Measurements from ENCODE around the gene STRA8. TPM values are rescaled to one million over a fixed set of nuclear protein-coding genes. Genes with fewer than 3 reads are reported as not detected.
A peak's percentile ranks its signal among the peaks of the same experiment; 100 is the strongest.

Gene STRA8, protein sequence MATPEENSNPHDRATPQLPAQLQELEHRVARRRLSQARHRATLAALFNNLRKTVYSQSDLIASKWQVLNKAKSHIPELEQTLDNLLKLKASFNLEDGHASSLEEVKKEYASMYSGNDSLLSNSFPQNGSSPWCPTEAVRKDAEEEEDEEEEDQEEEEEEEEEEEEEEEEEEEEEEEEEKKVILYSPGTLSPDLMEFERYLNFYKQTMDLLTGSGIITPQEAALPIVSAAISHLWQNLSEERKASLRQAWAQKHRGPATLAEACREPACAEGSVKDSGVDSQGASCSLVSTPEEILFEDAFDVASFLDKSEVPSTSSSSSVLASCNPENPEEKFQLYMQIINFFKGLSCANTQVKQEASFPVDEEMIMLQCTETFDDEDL
- not detected for total RNA-seq

DNA sequence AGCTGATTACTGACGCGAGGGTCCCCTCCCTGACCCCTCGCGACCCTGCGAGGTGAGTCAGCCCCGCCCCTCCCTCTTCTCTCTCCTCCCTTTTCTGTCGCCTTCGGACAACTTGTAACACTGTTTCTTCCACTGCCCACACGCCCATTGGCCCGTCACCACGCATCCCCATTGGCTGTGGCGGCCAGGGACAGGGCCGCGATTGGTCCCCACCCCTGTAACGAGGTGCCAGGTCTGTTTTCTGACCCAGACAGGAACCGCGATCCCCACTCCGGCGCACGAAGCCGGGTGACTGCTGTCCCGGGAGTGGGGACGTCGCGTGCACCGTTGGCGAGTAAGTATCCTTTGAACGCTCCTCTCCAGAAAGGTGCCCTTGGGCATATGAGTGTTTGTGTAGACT is at the start of gene STRA8:
Gene STRA8 (plus strand): TSS at position 269 of the 400 bp plus-strand sequence. CDS start 6,687 bp downstream, outside the sequence.
- no peak for DNase-seq (ENCODE audit: low spot score)

DNA sequence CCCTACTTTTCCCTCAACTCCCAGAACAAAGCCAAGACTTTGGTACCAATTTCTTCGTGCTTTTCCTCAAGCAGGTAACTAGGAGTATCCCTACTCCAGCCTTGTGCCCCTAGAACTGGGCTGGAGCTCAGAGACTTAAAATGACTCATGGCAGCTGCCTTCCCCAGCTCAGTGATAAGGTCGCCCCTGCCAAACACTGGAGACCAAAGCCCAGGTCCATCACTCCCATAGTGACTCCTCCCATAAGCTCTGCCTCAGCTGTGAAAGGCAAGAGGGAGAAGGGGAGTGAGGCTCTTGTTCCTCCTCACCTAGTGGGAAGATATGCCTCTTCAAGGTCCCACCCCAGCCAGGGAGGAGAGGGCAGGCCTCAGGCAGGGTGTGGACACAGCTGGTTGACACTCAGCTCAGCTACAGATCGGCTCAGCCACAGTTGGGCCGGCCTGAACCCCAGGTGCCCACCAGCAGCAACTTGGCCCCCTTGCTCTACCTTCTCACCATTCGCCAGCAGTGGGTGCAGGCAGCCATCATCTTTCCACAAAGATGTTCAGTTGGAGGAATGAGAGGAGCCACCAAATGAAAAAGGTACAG is 49.3 kb upstream of the STRA8 start:
- DNase-seq (ENCODE audit: low spot score), result no peak

DNA sequence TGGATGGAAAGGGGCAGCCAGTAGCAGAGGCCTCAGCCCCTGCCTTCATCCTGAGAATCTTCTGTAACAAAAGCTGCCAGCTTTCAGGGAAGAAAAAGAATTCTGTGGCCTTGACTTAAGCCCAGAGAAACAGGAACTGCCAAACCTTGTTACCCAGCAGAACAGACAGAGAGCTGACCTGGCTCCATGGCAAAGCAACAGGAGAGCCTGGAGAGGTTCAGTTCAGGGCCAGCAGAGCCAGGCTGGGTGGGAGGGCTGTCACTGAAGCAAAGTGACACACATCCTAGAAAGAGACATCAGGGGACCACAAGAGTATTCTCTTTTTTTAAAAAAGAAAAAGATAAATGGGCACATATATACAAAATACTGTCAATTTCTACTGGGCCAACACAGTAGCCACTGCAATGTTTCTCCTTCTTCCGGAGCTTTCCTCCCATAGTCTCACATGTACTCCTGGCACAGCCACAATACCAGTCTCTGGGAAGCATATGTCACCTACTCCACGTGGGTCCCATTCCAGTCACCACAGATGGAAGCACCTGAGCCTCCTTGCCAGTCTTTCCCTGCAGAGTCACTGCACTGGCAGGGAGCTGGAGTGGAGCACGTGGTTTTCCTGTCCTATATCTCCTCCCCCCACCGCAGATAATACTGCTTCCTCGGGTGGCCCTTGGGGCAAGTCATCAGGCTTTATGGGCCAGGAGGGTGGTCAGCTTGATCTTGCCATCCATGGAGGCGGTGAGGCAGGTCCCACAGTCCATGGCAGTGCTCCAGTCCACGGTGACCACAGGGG is 48.0 kb upstream of the STRA8 start:
- no peak for DNase-seq (ENCODE audit: low spot score)

DNA sequence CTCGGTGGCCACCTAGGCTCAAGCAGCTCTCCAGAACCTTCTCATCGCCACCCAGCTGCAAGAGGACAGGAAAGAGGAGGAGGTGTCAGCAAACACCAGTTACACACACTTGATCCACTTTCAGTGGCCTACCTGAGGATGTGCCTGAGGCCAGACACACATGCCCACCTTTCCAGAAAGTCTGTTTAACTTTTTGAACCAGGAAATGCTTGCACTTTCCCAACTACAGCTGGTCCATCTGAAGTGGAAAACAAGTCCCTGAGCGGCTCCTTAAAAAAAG is 47.4 kb upstream of the STRA8 start:
- DNase-seq (ENCODE audit: low spot score), result no peak

DNA sequence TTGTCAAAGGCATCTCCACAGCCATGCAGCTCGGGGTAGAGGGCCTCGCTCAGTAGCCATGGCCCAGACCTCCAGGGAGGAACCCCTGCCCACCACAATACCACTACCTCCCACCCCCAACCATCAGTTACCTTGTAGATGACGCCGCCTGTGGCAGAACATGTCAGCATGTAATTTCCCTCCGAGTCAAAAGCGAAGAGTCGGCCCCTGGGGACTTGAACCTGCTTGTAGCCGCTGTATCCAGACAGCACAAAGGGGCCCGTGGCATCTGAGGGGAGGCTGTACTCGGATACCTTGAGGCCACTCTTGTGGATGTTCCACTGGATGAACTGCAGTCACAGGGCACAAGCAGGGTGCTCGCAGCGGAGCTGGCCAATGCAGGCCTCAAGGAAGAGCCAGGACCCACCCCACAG is 46.8 kb upstream of the STRA8 start:
- DNase-seq (ENCODE audit: low spot score), result no peak

DNA sequence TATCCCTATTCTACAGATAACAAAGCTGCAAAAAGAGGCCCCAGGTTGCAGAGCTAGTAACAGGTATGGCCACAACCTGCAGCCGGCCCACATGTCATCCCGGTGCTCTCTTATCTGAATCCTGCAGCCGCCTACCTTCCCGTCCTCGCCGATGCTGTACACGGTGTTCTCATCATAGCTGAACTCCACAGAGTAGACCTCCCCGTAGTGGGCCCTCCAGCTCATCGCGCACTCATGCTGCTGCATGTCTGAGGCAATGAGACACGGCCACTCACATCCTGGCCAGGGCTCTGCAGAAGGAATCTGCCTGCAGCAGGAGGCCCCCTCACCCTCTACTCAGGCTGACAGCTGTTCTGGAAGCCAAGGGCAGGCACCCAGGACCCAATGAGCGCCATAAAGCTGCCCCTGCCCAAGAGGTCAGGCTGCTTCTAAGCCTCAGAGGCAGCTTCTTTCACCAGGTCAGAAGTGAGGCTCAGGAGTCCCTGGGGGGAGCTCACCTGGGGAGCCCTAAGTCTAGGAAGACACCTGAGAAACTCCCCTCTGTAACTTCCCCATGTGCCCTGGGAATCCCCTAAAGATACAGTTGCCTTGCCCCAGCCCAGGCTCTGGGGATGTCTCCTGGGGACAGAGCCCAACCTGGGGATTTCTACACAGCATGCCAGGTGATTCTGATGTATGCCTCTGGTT is 45.2 kb upstream of the STRA8 start:
- DNase-seq (ENCODE audit: low spot score), result no peak

DNA sequence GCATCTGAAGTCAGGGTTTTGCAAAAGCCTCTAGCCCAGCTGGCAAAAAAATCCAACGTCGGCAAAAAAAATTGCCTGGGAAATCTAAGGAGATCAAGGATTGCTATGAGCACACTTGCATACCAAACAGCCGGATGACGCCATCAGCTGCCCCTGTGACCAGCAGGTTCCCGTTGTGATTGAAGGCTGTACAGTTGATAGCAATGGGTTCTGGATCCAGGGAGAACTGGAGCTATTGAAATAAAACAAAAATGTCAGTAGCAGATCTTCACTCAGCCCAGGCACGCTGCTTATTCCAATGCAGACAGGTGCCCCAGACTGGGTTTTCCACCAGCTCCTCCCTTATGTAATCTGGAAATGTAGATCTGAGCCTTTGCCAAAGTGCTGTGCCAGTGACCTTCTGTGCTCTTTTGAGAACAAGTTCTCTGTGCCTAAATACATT is 44.4 kb upstream of the STRA8 start:
- no peak for DNase-seq (ENCODE audit: low spot score)

DNA sequence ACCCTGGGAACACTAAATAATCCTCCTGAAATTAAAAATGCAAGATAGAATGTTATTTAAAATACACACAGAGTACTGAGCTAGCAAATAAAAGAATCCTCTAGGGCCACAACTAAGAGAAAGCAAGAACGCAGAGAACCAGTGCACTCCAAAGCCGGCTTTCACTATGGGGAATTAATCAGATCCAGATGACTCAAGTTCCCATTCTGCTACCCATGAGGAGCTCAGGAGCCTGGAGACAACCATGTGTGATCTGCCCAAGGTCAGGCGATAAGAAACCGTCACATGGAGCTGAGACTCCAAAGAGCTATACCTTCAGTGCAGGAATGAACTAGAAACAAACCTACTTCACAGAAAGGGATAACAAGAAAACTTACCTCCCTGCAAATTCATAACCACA is 43.7 kb upstream of the STRA8 start:
- DNase-seq (ENCODE audit: low spot score), result no peak

DNA sequence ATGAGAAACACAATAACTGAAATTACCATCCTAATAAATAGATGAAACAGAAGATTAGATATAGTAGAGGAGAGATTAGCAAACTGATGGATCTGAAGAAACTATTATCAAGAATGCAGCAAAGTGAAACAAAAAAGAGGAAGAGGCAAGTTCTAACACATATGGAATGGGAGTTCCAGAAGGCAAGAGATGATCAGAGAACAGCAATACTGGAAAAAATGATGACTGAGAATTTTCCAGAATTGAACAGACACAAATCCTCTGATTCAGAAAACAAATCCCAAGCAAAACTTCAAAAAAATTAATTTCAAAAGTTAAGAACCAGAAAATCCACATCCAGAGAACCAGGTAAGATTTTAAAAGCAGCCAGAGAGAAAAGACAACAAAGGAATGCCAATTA is 42.9 kb upstream of the STRA8 start:
- DNase-seq (ENCODE audit: low spot score), result no peak

DNA sequence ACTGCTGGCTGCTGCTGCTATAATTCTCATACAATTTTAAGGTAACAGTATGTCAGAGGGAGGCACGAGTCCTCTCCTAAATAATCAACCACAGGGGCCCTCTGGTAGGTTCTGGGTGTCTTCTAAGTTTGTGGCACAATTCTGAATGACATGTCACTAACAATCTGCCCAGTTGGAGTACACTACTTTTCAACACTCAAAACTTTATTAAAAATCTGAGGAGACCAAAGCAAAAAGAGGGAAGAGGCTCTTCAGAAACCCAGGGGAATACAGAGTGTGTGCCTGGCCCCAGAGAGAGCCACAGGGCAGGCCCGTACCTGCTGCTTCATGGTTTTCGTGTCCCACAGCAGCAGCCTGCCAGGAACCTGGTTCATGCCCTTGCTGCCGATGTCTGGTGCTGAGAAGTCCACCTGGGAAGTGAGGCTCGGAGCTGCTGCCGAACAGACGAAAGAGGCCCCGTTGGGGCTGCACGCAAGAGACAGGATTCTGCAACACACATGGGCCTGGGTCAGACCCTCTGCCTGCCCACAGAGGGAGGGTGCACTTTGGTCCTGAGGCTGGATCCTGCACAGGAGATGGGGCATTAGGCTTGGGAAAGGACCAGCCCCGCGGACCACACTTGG is 40.6 kb upstream of the STRA8 start:
- no peak for DNase-seq (ENCODE audit: low spot score)

DNA sequence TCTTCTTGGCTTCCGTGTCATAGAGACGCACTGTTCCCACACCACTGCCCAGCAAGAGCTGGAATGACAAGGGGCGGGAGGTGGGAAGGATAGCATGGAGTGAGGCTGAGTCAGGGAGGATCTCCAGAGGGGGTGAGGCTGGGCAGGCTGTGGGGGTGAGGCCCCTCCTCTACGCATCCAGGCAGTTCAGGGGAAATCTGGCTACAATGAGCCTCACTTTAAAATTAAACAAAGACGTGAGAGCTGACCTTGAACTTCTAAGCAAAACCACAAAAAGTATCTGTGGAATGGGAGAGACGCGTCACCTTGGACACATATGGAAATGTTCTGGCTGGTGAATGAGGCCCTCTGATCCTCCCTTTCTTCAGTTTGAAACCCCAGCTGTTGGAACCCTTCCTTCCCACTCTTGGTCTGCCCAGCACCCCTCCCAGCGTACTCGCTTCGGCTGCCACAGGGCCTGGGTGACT is 40.0 kb upstream of the STRA8 start:
- no peak for DNase-seq (ENCODE audit: low spot score)

DNA sequence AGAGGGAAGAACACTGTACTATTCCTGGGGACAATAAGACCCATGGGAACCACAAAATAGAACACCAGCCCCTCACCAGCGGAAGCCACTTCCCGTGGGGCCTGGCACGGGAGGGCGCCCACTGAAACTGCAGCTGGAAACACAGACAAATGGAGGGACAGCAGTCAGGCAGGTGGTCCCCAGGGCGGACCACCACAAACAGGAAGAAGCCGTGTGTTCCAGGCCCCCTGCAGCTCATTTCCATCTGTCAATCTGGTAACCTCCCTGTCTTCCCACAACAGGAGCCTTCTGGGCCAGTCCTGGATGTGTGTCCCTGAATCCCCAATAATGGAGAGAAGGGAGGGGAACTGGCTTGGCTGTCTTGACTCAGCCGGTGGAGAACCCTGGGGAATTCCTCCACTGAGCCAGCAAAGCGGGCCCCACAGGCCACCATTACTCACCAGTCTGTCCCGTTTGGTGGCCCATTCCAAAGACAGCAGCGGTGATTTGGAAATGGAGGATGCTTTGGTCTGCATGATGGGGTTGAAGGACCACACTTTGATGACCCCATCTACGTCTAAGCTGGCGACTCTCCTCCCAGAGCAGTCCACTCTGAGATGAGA is 39.0 kb upstream of the STRA8 start:
- no peak for DNase-seq (ENCODE audit: low spot score)

DNA sequence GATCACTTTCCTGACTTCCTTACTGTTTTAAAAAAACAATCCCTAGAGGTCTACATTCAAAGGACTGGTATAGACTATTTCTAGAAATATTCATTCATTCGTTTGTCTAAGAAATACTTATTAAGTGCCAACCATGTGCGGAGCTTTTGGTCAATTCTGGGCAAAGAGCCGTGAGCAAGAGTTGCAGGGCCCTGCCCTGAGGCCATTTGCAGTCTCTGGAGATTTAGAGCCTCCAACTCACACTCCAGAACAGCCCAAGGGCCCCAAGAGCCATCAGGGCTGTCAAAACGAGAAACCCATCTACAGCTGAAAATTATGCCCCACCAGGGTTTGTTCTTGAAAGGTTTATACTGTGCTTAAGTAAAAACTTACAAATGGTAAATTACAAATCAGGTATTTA is 38.5 kb upstream of the STRA8 start:
- DNase-seq (ENCODE audit: low spot score), result no peak

DNA sequence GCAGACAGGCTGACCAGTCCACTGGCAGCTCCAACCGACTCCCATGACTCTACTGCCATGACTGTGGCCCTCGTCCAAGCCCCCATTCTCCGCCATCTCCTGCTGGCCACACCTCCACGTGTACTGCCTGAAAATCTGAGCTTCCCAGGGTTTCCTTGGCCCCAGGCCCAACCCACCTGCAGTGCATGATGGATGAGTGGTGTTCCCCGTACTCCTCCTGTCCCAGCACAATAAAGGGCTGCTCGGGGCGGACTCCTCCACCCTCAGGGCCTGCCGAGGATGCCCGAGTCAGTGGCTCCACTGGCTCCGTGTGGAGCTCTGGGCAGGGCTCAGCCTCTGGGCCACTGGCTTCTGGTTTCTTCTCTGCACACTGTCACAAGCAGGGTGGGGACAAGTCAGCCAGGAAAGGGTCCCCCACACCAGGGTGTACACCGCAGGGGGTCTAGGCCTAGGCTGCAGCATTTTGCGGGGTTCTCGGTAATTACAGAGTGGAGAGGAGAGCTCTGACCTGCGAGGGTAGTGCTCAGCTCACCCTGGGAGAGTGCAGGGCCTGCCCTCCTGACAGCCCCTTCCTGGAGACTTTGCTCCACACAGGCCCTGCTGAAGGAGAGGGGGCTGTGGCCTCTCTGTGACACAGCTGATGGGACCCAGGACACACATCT is 37.5 kb upstream of the STRA8 start:
- DNase-seq (ENCODE audit: low spot score), result no peak

DNA sequence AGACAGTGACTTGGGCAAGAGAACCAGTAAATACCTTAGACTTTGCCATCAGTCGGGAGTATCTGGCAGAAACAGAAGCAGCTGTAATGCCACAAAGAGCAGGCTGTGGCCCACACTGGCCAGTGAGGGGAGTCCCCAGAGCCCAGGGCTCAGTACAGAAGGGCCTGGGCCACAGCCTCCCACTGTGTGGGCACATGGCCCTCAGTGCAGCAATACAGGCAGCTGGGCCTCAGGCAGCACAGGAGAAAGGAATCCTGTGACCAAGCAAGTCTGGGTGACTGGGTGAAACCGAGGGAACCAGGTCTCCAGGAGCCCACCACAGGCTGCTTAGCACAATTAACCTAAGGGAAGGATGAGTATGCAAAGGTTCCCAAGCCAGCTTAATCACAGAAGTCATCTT is 36.3 kb upstream of the STRA8 start:
- DNase-seq (ENCODE audit: low spot score), result peak; percentile 23

DNA sequence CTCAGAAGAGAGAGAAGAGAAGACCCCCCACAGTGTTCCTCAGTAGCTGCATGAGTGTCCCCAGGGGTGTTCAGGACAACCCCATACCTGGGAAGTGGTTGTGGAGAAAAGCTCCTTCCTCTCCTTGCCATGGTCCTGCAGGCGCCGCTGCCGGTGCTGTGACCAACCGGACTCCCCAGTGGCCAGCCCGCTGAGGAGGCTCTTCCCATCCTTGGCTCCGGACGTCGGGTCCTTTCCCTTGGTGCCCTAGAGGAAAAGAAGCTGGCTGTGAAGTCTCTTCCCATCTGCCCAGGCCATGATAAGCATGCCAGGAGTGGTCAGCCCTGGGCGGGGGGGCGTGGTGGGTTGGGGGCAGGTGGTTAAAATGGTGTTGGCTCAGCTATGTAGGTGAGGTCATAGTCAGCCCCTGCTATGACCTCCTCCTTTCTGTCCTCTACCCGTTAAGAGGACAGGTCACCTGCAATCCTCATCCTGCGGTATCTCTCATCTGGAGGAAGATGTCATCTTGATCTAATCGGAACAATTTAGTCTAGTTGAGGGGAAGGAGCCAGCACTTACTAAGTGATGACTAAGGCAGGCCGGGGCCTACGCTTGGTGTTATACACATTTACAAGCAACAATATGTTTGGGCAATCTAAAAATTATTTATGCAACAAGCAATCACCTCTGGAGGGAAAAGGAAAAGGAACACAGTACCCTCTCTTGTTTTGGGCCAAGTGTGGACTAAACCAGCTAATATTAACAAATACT is 35.6 kb upstream of the STRA8 start:
- peak; percentile 40 for DNase-seq (ENCODE audit: low spot score)

DNA sequence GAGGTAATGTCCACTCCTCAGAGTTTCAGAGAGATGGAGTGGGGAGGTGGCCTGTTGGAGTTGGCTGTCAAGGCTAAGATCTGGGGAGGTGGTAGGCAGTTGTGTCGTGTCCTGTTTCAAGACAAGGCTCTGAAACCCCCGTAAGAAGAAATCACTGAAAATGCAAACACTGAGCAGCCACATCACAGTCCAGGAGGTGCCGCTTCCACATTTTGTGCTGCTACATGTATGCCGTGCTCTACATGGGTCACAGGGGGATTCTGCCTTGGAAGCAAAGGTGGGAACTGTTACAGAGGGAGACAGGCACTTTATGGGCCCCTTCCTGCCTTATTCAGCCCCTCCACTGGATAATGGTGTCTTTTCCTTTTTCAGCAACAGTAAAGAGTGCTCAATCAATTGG is 34.2 kb upstream of the STRA8 start:
- DNase-seq (ENCODE audit: low spot score), result no peak

DNA sequence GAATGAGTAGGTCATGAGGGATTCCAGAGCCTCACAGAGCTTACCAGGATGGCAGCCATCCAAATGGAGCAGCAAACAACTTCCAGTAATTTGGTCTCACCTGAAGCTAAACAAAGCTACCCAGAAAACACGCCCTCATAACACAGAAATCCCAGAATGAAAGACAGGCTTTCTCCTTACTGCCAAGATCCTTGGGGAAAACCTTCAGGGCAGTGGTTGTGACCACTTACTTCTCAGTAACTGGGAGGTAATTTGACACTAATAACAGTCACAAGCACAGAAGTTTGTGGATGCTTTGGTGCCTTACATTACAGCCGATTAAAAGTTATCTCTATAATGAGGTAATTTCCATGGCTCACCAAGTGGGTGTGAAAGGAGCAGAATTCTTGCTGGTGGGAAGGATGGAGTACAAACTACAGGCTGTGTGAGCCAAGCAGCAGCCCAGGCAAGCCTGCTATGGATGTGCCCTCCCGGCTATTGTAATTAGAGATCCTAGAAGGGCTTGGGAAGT is 32.8 kb upstream of the STRA8 start:
- DNase-seq (ENCODE audit: low spot score), result no peak

DNA sequence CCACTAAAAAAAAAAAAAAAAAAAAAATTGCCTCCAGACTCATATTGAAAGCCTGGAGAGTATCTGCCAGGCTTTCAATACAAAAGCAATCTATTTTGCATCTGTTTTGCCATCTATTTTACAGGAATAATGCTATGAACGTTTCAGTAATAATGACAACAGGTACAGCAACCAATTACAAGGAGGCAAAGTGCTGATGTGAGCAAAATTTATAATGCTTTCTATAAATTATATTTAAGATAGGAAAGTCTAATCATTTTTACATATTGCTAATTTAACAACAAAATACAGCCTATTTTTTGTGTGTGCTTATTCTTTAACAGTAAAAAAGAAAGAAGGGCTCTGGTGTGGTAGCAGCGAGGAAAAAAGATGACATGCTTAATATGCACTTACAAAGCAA is 32.3 kb upstream of the STRA8 start:
- DNase-seq (ENCODE audit: low spot score), result no peak

DNA sequence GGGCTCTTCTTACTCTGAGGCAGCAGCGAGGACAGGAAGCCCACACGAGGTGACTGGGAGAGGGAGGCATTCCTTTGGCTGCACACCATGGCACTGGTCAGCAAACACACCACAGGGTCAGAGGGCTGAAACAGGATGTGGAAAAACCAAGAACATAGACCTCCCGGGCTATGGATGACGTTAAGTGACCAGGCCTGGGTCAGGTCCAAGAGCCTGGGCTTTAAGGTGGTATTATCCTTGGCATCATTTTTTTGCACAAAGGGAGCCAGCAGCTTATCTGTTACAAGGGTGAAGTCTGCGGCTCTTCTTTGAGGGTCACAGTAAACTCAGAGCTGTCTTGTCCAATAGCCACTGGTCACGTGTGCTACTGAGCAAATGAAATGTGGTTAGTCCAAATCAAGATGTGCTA is 29.3 kb upstream of the STRA8 start:
- DNase-seq (ENCODE audit: low spot score), result no peak

Data from ureter (tissue), 1 donor.